GM23338 (cell line): ENCODE measurements around the gene CUEDC1. TPM values are rescaled to one million over a fixed set of nuclear protein-coding genes. Genes with fewer than 3 reads are reported as not detected.

ENCODE experiments used
- ATAC-seq: fragments of 200-7000 bp; cut with Tn5 transposase; 3 replicates; pipeline ENCODE4 v1.9.1; 2020
- DNase-seq: peaks from one replicate; pipeline ENCODE4 v3.0.0-alpha.2; 2015; ENCODE audit warnings: low spot score
- H2AFZ ChIP-seq: fragments of 200-600 bp; sonication (generic); 2 replicates; pipeline ENCODE4 v1.8.0; 2016; ENCODE audit warnings: antibody characterized with exemption, mild to moderate bottlenecking, moderate library complexity
- H3F3A ChIP-seq: fragments of 200-600 bp; sonication (generic); replicated peaks from 2 replicates; pipeline ENCODE4 v1.8.0; 2017; ENCODE audit warnings: antibody characterized with exemption, mixed run types, low read depth
- H3K27ac ChIP-seq: fragments of 200-600 bp; sonication (generic); 2 replicates; pipeline ENCODE4 v1.6.1; 2016; ENCODE audit warnings: low read depth
- H3K27me3 ChIP-seq: fragments of 200-600 bp; sonication (generic); 2 replicates; pipeline ENCODE4 v1.8.0; 2016; ENCODE audit warnings: mild to moderate bottlenecking, mixed run types, moderate library complexity; ENCODE audit not compliant: insufficient read depth
- H3K36me3 ChIP-seq: fragments of 200-600 bp; sonication (generic); 2 replicates; pipeline ENCODE4 v1.8.0; 2016; ENCODE audit warnings: mild to moderate bottlenecking; ENCODE audit not compliant: insufficient read depth
- H3K4me1 ChIP-seq: fragments of 200-600 bp; sonication (generic); 2 replicates; pipeline ENCODE4 v1.8.0; 2016; ENCODE audit warnings: mild to moderate bottlenecking, moderate library complexity; ENCODE audit not compliant: insufficient read depth
- H3K4me2 ChIP-seq: fragments of 200-600 bp; sonication (generic); 2 replicates; pipeline ENCODE4 v1.7.1; 2017; ENCODE audit warnings: mixed run types
- H3K4me3 ChIP-seq: fragments of 200-600 bp; sonication (generic); 2 replicates; pipeline ENCODE4 v1.6.1; 2016; ENCODE audit warnings: mixed run types
- H3K79me2 ChIP-seq: fragments of 200-600 bp; sonication (generic); replicated peaks from 2 replicates; pipeline ENCODE4 v1.8.0; 2017; ENCODE audit warnings: mild to moderate bottlenecking; ENCODE audit not compliant: insufficient read depth
- H3K9me2 ChIP-seq: fragments of 200-600 bp; sonication (generic); 2 replicates; pipeline ENCODE4 v1.8.0; 2017; ENCODE audit not compliant: insufficient read depth
- H4K20me1 ChIP-seq: fragments of 200-600 bp; sonication (generic); replicated peaks from 2 replicates; pipeline ENCODE4 v1.8.0; 2017; ENCODE audit warnings: mild to moderate bottlenecking; ENCODE audit not compliant: insufficient read depth
- H3K27ac Mint-ChIP-seq: 2 replicates; pipeline ENCODE4 v1.8.0; 2020; ENCODE audit warnings: inconsistent platforms, mild to moderate bottlenecking, moderate library complexity, mixed read lengths
- H3K27me3 Mint-ChIP-seq: 3 replicates; pipeline ENCODE4 v1.8.0; 2022; ENCODE audit warnings: low read depth, mild to moderate bottlenecking, moderate library complexity, mixed read lengths, inconsistent platforms; ENCODE audit not compliant: insufficient read depth, poor library complexity
- H3K36me3 Mint-ChIP-seq: 3 replicates; pipeline ENCODE4 v1.8.0; 2021; ENCODE audit warnings: low read depth, mild to moderate bottlenecking, inconsistent platforms, moderate library complexity, mixed read lengths
- H3K4me1 Mint-ChIP-seq: 3 replicates; pipeline ENCODE4 v1.8.0; 2020; ENCODE audit warnings: mild to moderate bottlenecking, inconsistent platforms, mixed read lengths
- H3K4me3 Mint-ChIP-seq: 3 replicates; pipeline ENCODE4 v1.8.0; 2021; ENCODE audit warnings: moderate library complexity, mild to moderate bottlenecking, inconsistent platforms, mixed read lengths
- H3K9me3 Mint-ChIP-seq: 3 replicates; pipeline ENCODE4 v1.8.0; 2020; ENCODE audit warnings: moderate library complexity, mild to moderate bottlenecking, inconsistent platforms, mixed read lengths
- CREB1 ChIP-seq: fragments of 250-450 bp; sonication (Bioruptor Pico); IDR thresholded peaks from 2 replicates; pipeline ENCODE4 v1.5.0; 2020; ENCODE audit warnings: low read depth, mild to moderate bottlenecking, moderate library complexity
- EZH2phosphoT487 ChIP-seq: fragments of 200-600 bp; sonication (generic); IDR thresholded peaks from one replicate; pipeline ENCODE4 v1.8.1; 2018; ENCODE audit warnings: antibody characterized with exemption; ENCODE audit not compliant: unreplicated experiment
- NANOG ChIP-seq: IDR thresholded peaks from 2 replicates; pipeline ENCODE4 v1.6.1; 2016; ENCODE audit warnings: antibody characterized with exemption, borderline replicate concordance
- ZNF331 ChIP-seq: fragments of 250-450 bp; sonication (Bioruptor Pico); IDR thresholded peaks from 2 replicates; pipeline ENCODE4 v1.5.0; 2020; ENCODE audit warnings: low read depth, mild to moderate bottlenecking, moderate library complexity
- polyA plus RNA-seq: library from polyadenylated mRNA; unstranded; fragments of >200 nt; fragmentation: Nextera tagmentation; extraction: Ambion mirVana; gene quantifications from 2 replicates; pipeline ENCODE4 v1.2.1, GENCODE V29; 2016
- total RNA-seq: library from RNA; depleted of rRNA; stranded (reverse); fragments of >200 nt; shearing (Covaris generic); gene quantifications from 2 replicates; pipeline ENCODE4 v1.2.3, GENCODE V29; 2014
- TF ChIP-seq, protein P1 (sequence below), 2 experiments: fragments of 200-600 bp in 1 of 2; sonication (generic) in 1 of 2; conservative IDR thresholded peaks; 2 replicates each; pipeline versions ENCODE4 v1.5.1 to v1.6.1; 2016 to 2017; ENCODE audit warnings: antibody characterized with exemption in 2 of 2, low read depth in 2 of 2, mild to moderate bottlenecking in 2 of 2, moderate library complexity in 1 of 2

CUEDC1 gene
- total and polyA plus RNA-seq, 2 experiments from 2014 or later, result 3.0 to 7.7 TPM

DNA sequence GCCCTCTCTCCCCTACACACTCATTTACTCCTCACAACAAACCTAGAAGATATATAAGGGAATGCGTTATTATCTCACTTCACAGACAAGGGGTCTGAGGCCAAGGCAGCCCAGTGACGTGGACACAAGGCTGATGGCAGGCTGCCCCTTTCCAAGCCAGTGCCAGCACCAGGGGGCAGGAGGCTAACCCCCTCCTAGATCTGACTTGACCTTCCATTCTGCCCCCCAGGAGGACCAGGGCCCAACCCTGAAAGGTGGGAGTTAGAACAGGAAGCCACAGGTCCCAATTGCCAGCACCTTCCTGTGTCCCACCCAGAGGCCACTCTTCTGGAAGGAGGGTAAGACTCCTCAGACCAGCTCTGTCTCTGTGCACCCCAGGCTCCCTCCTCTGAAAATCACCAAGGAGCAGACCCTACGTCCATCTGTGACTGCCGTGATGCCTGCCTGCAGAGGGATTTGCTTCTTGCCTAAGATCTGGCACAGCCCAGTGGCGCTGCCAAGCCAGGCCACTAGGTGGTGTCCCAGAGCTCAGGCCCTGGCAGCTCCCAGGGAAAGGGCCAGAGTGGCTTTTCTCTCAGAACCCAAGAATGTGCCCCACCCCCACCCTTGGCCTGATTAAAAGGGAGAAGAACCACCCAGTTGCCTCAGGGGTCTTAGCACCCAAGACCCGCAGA, 62.9 kb downstream of the CUEDC1 start:
- no peaks in the 10 kb centered on the region for H3K27me3 ChIP-seq

GRCh38 chr17:57890857-57891232, 64.4 kb downstream of the CUEDC1 start:
- Histone ChIP-seq H3K27me3 (no peaks in the 10 kb centered on the region), H3K79me2 (no peaks in the 10 kb centered on the region), H3K4me2 (no peak overlapping the region), H3K4me1 (peaks cover 13% of the 10 kb centered on the region), H3K9me2 (0 out of 2 replicates have a peak, but pooled peaks cover 3% of the 10 kb centered on the region), H4K20me1 (no peaks in the 10 kb centered on the region), H3F3A (no peaks in the 10 kb centered on the region), H3K27ac (no peak overlapping the region), H3K4me3 (no peak overlapping the region), H3K36me3 (no peaks in the 10 kb centered on the region), H2AFZ (no peak overlapping the region)
- H3K27me3 Mint-ChIP-seq, result peaks cover 7% of the 10 kb centered on the region
- H3K4me3 Mint-ChIP-seq, result no peak overlapping the region
- H3K4me1 Mint-ChIP-seq, result peaks cover 12% of the 10 kb centered on the region
- ATAC-seq (no peak), DNase-seq (no peak)
- no peaks in the 10 kb centered on the region for H3K9me3 Mint-ChIP-seq
- no peaks in the 10 kb centered on the region for H3K36me3 Mint-ChIP-seq
- no peak overlapping the region for H3K27ac Mint-ChIP-seq
- TF ChIP-seq EZH2phosphoT487, result no peak

More for the DNA sequence above, 62.9 kb downstream of the CUEDC1 start:
- Mint-ChIP-seq H3K9me3 (no peaks in the 10 kb centered on the region), H3K36me3 (no peaks in the 10 kb centered on the region), H3K27me3 (peaks cover 7% of the 10 kb centered on the region), H3K4me3 (peak overlapping the region; percentile 39; the same call in 1 of the 3 replicates), H3K27ac (peak overlapping the region; percentile 92), H3K4me1 (peaks cover 12% of the 10 kb centered on the region)
- ATAC-seq (peak; percentile 89), DNase-seq (peak; percentile 96)
- peak overlapping the region; percentile 87 for H3K27ac ChIP-seq
- no peaks in the 10 kb centered on the region for H4K20me1 ChIP-seq
- no peak overlapping the region for H3K4me3 ChIP-seq
- peak overlapping the region; percentile 83 for H2AFZ ChIP-seq
- no peaks in the 10 kb centered on the region for H3K79me2 ChIP-seq
- TF ChIP-seq CREB1 (CRISPR knock-in tag) (0 out of 2 replicates have a peak, but pooled peaks have one; percentile 32), ZNF331 (CRISPR knock-in tag) (no peak)
- TF ChIP-seq, protein P1, sequence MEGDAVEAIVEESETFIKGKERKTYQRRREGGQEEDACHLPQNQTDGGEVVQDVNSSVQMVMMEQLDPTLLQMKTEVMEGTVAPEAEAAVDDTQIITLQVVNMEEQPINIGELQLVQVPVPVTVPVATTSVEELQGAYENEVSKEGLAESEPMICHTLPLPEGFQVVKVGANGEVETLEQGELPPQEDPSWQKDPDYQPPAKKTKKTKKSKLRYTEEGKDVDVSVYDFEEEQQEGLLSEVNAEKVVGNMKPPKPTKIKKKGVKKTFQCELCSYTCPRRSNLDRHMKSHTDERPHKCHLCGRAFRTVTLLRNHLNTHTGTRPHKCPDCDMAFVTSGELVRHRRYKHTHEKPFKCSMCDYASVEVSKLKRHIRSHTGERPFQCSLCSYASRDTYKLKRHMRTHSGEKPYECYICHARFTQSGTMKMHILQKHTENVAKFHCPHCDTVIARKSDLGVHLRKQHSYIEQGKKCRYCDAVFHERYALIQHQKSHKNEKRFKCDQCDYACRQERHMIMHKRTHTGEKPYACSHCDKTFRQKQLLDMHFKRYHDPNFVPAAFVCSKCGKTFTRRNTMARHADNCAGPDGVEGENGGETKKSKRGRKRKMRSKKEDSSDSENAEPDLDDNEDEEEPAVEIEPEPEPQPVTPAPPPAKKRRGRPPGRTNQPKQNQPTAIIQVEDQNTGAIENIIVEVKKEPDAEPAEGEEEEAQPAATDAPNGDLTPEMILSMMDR (conservative IDR thresholded peaks at IDR 0.05; ENCODE audit: low read depth in 2 of 2), result peak; percentile 94 to 97
- H3F3A ChIP-seq, result no peaks in the 10 kb centered on the region
- H3K4me1 ChIP-seq, result peaks cover 13% of the 10 kb centered on the region
- H3K9me2 ChIP-seq, result 0 out of 2 replicates have a peak, but pooled peaks cover 3% of the 10 kb centered on the region
- H3K4me2 ChIP-seq, result peak overlapping the region; percentile 60
- H3K36me3 ChIP-seq, result no peaks in the 10 kb centered on the region

DNA sequence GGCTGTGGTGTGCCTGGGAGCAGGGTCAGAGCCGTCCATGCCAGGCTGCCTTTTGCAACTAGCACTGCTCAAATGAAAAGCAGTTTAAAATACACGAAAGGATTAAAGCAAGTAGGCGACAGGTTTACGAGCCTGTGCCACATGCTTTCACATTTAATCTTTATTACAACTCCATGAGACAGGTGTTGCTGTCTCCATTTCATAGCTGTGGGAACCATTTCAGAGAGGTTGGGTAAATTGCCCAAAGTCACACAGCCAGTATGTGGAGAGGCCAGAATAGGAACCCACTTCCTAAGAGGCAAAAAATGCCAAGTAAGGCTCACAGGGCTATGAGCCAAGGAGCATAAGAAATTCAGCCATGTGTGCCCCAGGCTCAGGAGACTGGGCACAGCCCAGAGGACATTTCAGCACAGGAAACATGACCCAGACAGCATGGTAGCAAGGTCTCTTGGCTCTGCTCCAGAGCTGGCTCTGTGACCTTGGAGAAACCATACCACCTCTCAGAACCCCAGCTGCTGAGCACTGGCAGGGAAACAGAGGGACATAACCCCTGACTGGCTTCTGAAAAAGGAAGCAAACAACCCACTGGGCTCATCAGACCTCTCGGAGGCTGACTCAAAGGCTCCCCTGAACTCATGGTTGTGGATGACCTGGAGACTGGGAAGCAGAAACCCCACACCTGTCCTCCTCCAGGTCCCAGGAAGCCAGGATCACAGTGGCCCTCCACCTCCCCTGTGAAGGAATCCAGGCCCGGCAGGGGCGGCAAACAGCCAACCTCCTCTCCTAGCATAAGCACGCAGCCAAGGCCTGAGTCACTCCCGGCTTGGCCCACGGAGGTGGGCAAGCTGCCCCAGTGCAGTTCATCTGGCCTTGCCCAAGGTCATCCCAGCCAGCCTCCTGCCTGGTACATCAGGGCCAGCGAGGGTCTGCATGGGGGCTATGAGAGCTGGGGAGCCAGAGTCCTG, 65.0 kb downstream of the CUEDC1 start:
- Mint-ChIP-seq H3K27ac (no peak overlapping the region; the same call in 1 of the 2 replicates), H3K27me3 (peaks cover 7% of the 10 kb centered on the region), H3K9me3 (no peaks in the 10 kb centered on the region), H3K36me3 (no peaks in the 10 kb centered on the region), H3K4me1 (peaks cover 12% of the 10 kb centered on the region), H3K4me3 (no peak overlapping the region)
- no peak for DNase-seq
- no peaks in the 10 kb centered on the region for H3K36me3 ChIP-seq
- 0 out of 2 replicates have a peak, but pooled peaks cover 3% of the 10 kb centered on the region for H3K9me2 ChIP-seq
- H2AFZ ChIP-seq, result no peak overlapping the region
- H4K20me1 ChIP-seq, result no peaks in the 10 kb centered on the region
- H3K27me3 ChIP-seq, result no peaks in the 10 kb centered on the region
- no peak overlapping the region for H3K4me3 ChIP-seq
- TF ChIP-seq NANOG, result no peak
- TF ChIP-seq, protein P1 (conservative IDR thresholded peaks at IDR 0.05; ENCODE audit: low read depth in 2 of 2), result no peak
- ATAC-seq, result no peak; the same call in 2 of the 3 replicates
- H3K4me2 ChIP-seq, result no peak overlapping the region
- H3K4me1 ChIP-seq, result peaks cover 13% of the 10 kb centered on the region
- no peak overlapping the region for H3K27ac ChIP-seq
- H3K79me2 ChIP-seq, result no peaks in the 10 kb centered on the region
- H3F3A ChIP-seq, result no peaks in the 10 kb centered on the region
